Glomerular endothelial cell (primary cell): ENCODE results near the gene BRD4. TPM values are rescaled to one million over a fixed set of nuclear protein-coding genes. Genes with fewer than 3 reads are reported as not detected.

Experiments
- DNase-seq: peaks from one replicate; pipeline ENCODE4 v3.0.0-alpha.2; 2011; ENCODE audit warnings: low read depth, low spot score; ENCODE audit errors: extremely low read depth
- total RNA-seq: library from RNA; depleted of rRNA; stranded (reverse); fragments of >200 nt; gene quantifications from 2 replicates; pipeline ENCODE4 v1.2.3, GENCODE V29; 2015

The BRD4 gene
- total RNA-seq, 1 donor from 2014 or later: 58.0 TPM

DNA sequence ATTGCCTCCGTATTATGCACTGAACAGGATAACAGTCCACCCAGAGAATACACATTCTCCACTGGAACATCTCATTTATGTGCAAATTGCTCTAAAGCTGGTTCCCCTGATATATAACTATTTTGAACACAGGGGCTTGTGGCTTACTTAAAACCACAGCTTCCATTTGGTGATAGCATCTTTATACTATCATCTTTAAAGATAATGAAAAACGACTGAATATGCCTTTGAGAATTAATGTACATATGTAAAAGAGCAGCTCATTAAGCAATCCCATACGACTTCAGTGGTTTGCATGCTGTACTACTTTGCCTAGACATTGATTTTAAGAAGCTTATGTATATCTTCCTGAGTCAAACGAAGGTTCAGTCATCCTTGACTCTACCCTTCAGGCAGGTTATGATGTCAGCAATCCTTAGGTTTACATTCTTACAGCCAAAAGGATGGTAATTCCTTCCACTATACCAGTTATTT is 40.8 kb downstream of the BRD4 start:
- no peak for DNase-seq

DNA sequence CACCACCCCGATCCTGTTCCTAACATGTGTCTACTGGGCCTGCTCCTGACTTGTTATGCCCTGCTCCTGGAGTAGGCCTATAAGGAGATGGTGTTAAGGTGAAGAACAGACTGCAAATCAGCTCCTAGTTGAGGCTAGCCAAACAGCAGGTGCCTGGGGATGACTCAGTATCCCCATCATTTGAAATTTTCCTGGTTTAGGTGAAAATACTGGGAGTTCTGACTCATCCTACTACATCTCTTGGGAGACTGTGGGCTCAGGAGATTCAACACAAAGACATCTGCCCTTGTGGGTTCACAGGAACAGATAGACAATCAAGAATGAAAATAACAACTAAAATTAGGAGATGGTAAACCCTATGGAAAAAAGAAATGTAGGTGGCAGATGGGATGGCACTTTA is 41.2 kb downstream of the BRD4 start:
- no peak for DNase-seq

DNA sequence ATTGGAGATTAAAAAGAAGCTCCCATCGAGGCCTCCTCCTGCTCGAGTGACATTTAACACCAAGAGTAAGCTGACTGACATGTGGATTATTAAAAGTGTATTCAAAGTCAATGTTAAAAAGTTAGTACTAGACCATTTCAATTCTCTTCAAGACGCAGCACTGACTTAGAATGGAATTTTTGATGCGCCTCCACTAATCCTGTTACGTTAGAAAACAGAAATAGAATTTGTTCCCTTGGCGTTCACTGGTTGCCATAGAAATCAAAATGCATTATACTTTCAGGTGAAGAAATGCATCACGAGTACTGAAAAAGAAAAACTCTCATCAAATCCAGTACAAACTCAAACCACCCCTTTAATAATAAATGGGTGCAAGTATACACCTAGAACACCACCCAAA is 42.2 kb downstream of the BRD4 start:
- DNase-seq: no peak

DNA sequence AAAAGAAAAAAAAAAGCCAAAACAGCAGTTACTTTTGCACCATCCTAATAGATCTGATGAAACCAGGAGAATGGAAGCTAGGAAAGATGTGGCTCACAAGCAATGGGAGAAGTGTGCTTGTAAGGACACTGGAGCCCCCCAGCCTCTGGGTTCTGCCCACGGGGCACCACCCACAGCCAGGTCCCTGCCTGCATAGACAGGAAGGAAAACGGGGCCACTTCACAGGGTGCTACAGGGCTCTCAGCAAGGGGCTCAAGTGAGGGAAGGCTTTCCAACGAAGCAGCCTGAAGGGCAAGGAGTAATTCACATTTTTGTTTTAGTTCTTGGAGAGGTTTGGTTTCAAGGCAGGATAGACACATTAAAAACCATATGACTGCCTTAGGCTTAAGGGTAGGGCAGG is 42.7 kb downstream of the BRD4 start:
- DNase-seq: no peak

- DNase-seq: no peak
Observed at GRCh38 chr19:15288146-15288963, 44.0 kb downstream of the BRD4 start.

DNA sequence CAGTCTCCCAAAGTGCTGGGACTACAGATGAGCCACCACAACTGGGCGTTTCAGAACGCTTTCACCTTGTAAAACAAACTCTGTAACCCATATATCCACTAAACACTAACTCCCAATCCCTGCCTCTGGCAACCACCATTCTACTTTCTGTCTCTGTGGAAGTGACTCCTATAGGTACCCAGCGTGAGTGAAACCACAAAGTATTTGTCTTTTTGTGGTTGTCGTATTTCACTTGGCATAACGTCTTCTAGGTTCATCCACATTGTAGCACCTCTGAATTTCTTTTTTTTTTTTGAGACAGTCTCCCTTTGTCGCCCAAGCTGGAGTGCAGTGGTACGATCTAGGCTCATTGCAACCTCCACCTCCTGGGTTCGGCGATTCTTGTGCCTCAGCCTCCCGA is 44.8 kb downstream of the BRD4 start:
- no peak for DNase-seq

DNA sequence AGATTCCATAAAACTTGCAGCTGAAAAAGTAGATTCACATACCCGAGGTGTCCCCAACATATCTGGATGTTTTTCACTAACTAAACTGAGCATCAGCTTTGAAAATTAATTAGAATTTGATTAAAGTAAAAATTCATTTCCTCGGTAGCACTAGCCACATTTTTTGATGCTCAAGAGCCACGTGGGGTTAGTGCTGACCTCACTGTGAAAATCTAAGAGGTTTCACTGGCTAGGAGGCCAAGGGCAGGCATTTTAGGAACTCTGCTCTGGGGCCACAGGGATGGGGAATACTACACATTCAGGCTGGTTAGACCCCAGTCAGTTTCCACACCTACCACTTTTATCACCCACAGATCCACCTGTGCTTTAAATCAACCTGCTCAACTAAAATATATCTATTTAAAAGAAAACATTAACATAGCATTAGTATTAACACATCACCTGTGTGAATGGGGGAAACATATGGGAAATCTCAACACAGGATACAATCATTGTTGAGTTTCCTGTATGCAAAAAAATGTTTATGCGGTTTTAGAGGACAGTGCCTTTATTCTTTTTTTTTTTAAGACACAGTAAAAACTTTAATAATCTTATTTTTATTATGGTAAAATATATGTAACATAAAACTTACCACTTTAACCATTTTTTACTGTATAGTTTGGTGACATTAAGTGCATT is 45.5 kb downstream of the BRD4 start:
- no peak for DNase-seq

DNA sequence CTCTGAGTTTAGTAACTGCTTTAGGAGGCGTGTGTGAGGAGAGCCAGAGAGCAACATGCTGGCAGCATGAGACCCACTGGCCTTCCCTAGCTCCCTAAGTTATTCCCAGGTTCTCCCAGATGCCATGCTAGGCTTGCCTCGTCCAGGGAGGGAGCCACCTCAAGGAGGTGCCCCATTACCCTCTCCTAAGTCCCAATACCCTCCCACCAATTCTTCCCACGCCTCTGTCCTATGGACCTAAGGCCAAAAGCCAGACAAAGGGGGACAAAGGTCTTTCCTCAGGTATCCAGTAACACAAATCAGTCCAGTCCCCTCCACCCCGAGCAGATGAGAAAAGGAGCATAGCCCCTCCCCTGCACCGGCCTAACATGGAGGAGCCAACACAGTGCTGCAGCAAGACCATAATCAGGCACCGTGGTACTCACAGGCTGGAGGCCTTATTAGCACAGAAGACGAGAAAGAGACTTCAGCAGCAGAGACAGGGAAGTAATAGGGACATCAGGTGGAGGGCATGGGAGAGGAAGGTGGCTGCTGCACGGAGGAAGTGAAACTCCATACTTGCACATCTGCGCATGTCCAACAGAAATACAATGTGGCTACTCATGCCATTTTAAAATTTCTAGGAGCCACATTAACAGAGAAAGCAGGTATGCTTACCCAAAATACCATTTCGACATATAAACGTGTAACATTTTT is 46.3 kb downstream of the BRD4 start:
- no peak for DNase-seq

GRCh38 chr19:15284896-15285295 is 47.4 kb downstream of the BRD4 start:
- DNase-seq: no peak

GRCh38 chr19:15284091-15284490 is 48.2 kb downstream of the BRD4 start:
- no peak for DNase-seq

- DNase-seq: no peak
Observed at GRCh38 chr19:15283141-15283883, 49.0 kb downstream of the BRD4 start.

- no peak for DNase-seq
Observed at GRCh38 chr19:15282311-15282705, 50.0 kb downstream of the BRD4 start.

DNA sequence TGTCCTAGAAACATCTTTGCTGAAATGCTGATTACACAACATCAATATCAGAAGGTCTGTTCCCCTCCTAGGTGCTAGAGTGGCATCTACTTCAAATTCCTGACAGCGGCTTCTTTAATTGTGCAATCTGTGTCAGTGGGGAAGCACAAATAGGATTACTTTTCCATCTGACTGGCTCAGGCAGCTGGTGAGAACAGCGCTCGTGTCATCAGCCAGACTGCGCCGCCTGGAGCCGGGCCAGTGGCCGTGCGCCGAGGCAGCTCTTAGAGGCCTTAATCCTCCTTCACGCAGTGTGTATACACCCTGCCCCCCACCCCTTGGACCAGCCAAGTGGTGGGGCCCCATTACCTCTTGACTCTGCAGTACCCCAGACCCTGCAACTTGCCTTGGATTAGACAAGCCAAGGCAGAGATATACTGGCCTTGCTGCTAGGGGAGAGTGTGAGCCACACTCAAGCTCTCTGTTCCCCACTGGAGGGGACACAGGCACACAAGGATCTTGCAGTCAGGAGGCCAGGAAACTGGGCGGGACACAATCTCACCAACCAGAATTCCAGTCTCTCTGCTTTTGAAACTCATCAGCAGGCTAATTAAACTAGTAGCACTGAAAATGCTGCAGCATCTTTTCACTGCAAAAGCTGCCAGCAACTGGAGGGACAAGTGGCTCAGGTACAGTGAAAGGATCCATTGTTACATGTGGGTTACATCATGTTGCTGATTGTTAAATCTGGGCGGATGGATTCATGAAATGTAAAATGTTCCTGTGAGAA is 51.2 kb downstream of the BRD4 start:
- no peak for DNase-seq

- no peak for DNase-seq
Observed at GRCh38 chr19:15280048-15280725, 52.2 kb downstream of the BRD4 start.

DNA sequence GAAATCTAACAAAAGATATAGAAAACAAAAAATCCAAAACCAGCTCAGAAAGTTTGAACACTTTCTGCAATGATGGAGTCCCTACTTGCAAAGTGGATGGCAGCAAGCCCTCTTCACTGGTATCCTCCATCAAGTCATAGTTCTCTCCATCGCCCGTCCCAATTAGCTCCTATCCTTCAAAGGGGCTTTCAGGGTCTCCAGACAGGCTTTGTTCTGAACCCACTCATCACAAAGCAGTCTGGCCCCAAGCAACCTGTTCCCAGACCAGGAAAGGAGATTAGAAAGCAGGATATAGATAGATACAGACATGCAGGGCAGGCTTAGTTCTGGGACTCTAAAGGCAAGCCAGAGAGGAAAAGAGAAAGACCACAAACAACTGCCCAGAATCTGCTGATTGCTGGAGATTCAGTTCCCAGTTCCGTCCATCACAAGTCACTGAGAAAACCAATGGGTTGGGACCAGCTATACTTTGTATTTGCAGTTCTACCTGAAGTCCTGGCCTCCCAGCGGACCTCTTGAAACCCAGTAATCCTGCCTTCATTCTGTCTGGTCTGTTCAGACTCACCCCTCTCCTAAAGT is 52.9 kb downstream of the BRD4 start:
- no peak for DNase-seq

- DNase-seq: no peak
Observed at GRCh38 chr19:15276620-15277215, 55.6 kb downstream of the BRD4 start.

- DNase-seq: no peak
Observed at GRCh38 chr19:15274477-15274876, 57.9 kb downstream of the BRD4 start.

DNA sequence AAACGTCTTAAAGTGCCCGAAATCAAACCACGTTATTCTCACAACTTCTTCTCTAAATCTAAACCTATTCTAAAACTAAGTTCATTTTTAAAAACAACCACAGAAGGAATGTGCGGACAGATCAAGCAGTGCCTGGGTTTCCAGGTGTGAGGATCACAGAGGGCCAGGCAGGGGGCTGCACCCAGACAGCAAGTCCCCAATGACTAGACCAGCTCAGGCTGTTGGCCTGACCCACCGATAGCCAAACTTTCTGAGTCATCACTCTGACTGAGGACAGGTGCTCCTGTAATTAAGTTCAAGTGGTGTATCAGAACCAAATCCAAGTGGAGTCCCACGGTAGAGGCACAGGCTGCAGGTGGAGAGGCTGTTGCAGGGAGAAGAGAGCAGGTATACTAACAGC is 62.5 kb downstream of the BRD4 start:
- no peak for DNase-seq

DNA sequence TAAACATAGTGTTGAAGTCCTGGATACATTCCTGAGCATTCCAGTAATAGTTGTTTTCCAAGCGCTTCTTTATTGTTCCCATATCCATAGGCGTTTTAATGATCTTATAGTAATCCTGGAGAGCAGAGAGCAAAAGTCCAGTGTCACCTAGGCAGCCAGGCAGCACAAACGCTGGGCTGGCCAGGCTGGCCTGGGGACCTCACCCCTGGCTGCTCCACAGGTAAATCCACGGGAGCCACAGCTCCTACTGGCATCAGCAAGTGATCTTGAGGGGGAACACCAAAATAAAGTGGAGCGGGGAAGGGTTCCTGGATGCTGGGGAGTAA is 63.4 kb downstream of the BRD4 start:
- no peak for DNase-seq
